ENCODE measurements around the gene KRTAP10-7.

The KRTAP10-7 gene

DNA sequence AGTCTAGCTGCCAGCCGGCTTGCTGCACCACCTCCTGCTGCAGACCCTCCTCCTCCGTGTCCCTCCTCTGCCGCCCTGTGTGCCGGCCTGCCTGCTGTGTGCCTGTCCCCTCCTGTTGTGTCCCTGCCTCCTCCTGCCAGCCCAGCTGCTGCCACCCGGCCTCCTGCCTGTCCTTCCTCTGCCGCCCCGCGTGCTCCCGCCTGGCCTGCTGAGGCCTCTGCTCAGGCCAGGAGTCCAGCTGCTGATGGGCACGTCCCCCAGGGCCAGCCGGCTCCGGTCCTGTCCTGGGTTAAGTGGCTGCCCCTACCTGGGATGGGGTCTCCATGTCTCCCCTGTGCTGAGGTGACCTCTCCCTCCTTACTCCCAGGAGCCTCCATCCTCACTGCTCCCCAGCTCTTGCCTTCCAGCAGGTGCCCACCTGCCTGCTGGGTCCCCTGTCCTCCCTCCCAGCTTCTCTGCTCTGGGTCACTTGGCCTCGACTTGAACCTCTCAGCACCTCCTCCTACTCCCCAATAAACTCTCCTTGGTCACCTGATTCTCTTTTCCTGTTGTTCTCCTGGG, 12.4 kb downstream of the KRTAP10-7 start:
- Histone ChIP-seq H3K4me3 (ENCODE audit: insufficient read depth, low read depth, low read length) (no peak overlapping the region), H3K27ac (ENCODE audit: insufficient read depth, low read depth, low read length, poor library complexity, severe bottlenecking) (no peak overlapping the region), H3K9me3 (ENCODE audit: control insufficient read depth, low read length) (peaks cover 2% of the 10 kb centered on the region), H3K4me1 (ENCODE audit: control insufficient read depth, insufficient read depth, low read length) (no peaks in the 10 kb centered on the region), H3K27me3 (ENCODE audit: control insufficient read depth, insufficient read depth, low read length, poor library complexity, severe bottlenecking) (no peaks in the 10 kb centered on the region), H3K36me3 (ENCODE audit: control insufficient read depth, insufficient read depth, low read length) (no peaks in the 10 kb centered on the region)
- WGBS, 2 experiments = 89 to 91% methylated on average over 13 of the region's 13 CpGs

DNA sequence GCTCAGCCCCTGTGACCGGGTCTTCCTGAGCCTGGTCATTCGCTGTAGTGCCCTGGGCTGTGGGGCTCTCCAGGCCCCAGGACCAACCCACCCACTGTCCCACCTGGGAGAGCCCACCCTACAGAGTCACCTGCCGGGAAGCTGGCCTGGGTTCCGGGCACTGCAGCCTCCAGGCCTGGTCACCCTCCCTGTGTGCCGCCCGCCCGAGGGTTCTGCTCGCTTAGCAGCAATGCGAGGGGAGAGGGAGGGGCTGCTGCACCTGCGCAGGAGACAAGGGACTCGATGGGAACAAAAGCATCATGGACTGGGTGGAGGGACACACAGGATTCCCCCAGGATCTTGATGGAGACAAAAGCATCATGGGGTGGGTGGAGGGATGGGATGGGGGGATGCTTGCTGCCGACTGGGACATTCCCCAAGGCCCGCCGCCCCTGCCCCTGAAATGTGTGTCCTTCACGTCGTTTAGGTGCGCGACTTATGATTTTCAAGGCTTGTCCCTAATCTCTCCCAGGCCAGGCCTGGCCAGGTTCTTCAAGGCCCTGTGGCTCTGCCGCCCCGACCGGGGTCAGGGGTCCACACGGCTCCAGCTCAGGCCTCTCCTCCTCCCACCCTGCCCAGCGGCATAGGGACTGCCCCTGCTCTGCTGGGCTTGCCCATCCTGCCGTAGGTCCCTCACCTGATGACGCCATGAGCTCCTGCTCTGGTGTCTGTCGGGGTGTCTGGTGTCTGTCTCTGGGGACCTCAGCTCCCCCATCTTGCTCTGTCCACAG, 13.2 kb downstream of the KRTAP10-7 start:
- WGBS, 2 experiments = 92 to 94% methylated on average over 26 of the region's 26 CpGs

DNA sequence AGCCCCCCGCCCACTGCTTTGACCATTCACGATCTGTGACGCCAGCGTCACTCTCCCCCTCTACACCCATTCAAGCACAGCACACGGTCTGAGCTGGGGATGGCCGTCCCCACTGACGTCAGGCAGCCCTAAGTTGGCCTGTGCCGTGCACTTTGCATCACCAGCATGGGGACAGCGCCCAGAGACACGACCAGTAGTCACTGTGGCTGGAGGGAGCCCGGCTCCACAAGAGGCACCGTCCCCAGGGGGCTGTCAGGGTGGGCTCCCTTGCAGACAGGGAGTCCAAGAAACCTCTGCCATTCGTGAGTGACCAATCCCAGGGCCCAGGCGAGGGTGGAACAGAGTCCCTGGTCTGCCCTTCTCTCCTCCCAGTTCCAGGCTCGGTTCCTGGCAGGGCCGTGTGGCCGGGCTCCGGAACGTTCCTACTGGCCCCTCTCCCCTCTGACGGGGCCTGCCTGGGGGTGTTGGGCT, 13.8 kb downstream of the KRTAP10-7 start:
- H3K4me1 ChIP-seq (ENCODE audit: control insufficient read depth, insufficient read depth, low read length) = no peaks in the 10 kb centered on the region
- whole genome bisulfite sequencing, 2 experiments = 89 to 93% methylated on average over 20 of the region's 20 CpGs
- H3K9me3 ChIP-seq (ENCODE audit: control insufficient read depth, low read length) = peaks cover 2% of the 10 kb centered on the region
- H3K27ac ChIP-seq (ENCODE audit: insufficient read depth, low read depth, low read length, poor library complexity, severe bottlenecking) = no peak overlapping the region
- no peaks in the 10 kb centered on the region for H3K27me3 ChIP-seq (ENCODE audit: control insufficient read depth, insufficient read depth, low read length, poor library complexity, severe bottlenecking)
- H3K4me3 ChIP-seq (ENCODE audit: insufficient read depth, low read depth, low read length) = no peak overlapping the region
- H3K36me3 ChIP-seq (ENCODE audit: control insufficient read depth, insufficient read depth, low read length) = no peaks in the 10 kb centered on the region

More for the DNA sequence above, 13.2 kb downstream of the KRTAP10-7 start:
- H3K27ac ChIP-seq (ENCODE audit: insufficient read depth, low read depth, low read length, poor library complexity, severe bottlenecking) = no peak overlapping the region
- H3K4me1 ChIP-seq (ENCODE audit: control insufficient read depth, insufficient read depth, low read length) = no peaks in the 10 kb centered on the region
- no peaks in the 10 kb centered on the region for H3K36me3 ChIP-seq (ENCODE audit: control insufficient read depth, insufficient read depth, low read length)
- H3K4me3 ChIP-seq (ENCODE audit: insufficient read depth, low read depth, low read length) = no peak overlapping the region
- H3K9me3 ChIP-seq (ENCODE audit: control insufficient read depth, low read length) = peaks cover 2% of the 10 kb centered on the region
- H3K27me3 ChIP-seq (ENCODE audit: control insufficient read depth, insufficient read depth, low read length, poor library complexity, severe bottlenecking) = no peaks in the 10 kb centered on the region

DNA sequence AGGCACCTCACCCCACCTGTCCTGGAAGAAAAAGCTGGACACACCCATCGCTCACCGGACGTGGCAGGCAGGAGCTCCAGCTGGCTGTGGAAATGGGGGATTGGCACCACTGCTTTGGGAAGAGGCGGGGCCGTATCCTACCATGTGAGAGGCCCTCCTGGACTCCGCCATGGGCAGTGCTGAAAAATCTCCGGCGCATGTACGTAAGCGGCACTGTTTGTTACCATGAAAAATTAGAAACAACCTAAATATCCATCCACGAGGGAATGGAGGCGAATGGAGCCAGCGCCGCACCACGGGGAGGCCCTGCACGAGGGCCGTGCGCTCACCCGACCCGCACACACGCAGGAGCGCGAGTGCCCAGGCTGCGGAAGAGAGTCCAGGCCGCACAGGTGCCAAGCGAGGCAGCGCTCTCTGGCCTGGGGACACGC, 14.6 kb downstream of the KRTAP10-7 start:
- H3K36me3 ChIP-seq (ENCODE audit: control insufficient read depth, insufficient read depth, low read length) = no peaks in the 10 kb centered on the region
- 93 to 97% methylated on average over 28 of the region's 28 CpGs for WGBS, 2 experiments
- no peaks in the 10 kb centered on the region for H3K27me3 ChIP-seq (ENCODE audit: control insufficient read depth, insufficient read depth, low read length, poor library complexity, severe bottlenecking)
- H3K4me3 ChIP-seq (ENCODE audit: insufficient read depth, low read depth, low read length) = no peak overlapping the region
- H3K9me3 ChIP-seq (ENCODE audit: control insufficient read depth, low read length) = peaks cover 2% of the 10 kb centered on the region
- no peaks in the 10 kb centered on the region for H3K4me1 ChIP-seq (ENCODE audit: control insufficient read depth, insufficient read depth, low read length)
- H3K27ac ChIP-seq (ENCODE audit: insufficient read depth, low read depth, low read length, poor library complexity, severe bottlenecking) = no peak overlapping the region

GRCh38 chr21:44615466-44615865, 15.1 kb downstream of the KRTAP10-7 start:
- no peak overlapping the region for H3K4me3 ChIP-seq (ENCODE audit: insufficient read depth, low read depth, low read length)
- H3K36me3 ChIP-seq (ENCODE audit: control insufficient read depth, insufficient read depth, low read length) = no peaks in the 10 kb centered on the region
- no peaks in the 10 kb centered on the region for H3K27me3 ChIP-seq (ENCODE audit: control insufficient read depth, insufficient read depth, low read length, poor library complexity, severe bottlenecking)
- 82 to 95% methylated on average over 6 of the region's 8 CpGs for WGBS, 2 experiments
- peaks cover 2% of the 10 kb centered on the region for H3K9me3 ChIP-seq (ENCODE audit: control insufficient read depth, low read length)
- H3K27ac ChIP-seq (ENCODE audit: insufficient read depth, low read depth, low read length, poor library complexity, severe bottlenecking) = no peak overlapping the region
- H3K4me1 ChIP-seq (ENCODE audit: control insufficient read depth, insufficient read depth, low read length) = no peaks in the 10 kb centered on the region

GRCh38 chr21:44615911-44616590, 15.7 kb downstream of the KRTAP10-7 start:
- Histone ChIP-seq H3K4me3 (ENCODE audit: insufficient read depth, low read depth, low read length) (no peak overlapping the region), H3K9me3 (ENCODE audit: control insufficient read depth, low read length) (peaks cover under 1% of the 10 kb centered on the region), H3K36me3 (ENCODE audit: control insufficient read depth, insufficient read depth, low read length) (no peaks in the 10 kb centered on the region), H3K27ac (ENCODE audit: insufficient read depth, low read depth, low read length, poor library complexity, severe bottlenecking) (no peak overlapping the region), H3K27me3 (ENCODE audit: control insufficient read depth, insufficient read depth, low read length, poor library complexity, severe bottlenecking) (no peaks in the 10 kb centered on the region), H3K4me1 (ENCODE audit: control insufficient read depth, insufficient read depth, low read length) (no peaks in the 10 kb centered on the region)
- WGBS, 2 experiments = 81 to 82% methylated on average over 17 of the region's 17 CpGs

- Histone ChIP-seq H3K4me1 (ENCODE audit: control insufficient read depth, insufficient read depth, low read length) (no peaks in the 10 kb centered on the region), H3K9me3 (ENCODE audit: control insufficient read depth, low read length) (no peaks in the 10 kb centered on the region), H3K27me3 (ENCODE audit: control insufficient read depth, insufficient read depth, low read length, poor library complexity, severe bottlenecking) (no peaks in the 10 kb centered on the region), H3K27ac (ENCODE audit: insufficient read depth, low read depth, low read length, poor library complexity, severe bottlenecking) (no peak overlapping the region), H3K4me3 (ENCODE audit: insufficient read depth, low read depth, low read length) (no peak overlapping the region), H3K36me3 (ENCODE audit: control insufficient read depth, insufficient read depth, low read length) (no peaks in the 10 kb centered on the region)
- 89 to 90% methylated on average over 16 of the region's 16 CpGs for WGBS, 2 experiments
These were observed 16.2 kb downstream of the KRTAP10-7 start for GRCh38 chr21:44616591-44616926.

- Histone ChIP-seq H3K4me1 (ENCODE audit: control insufficient read depth, insufficient read depth, low read length) (no peaks in the 10 kb centered on the region), H3K4me3 (ENCODE audit: insufficient read depth, low read depth, low read length) (no peak overlapping the region), H3K27ac (ENCODE audit: insufficient read depth, low read depth, low read length, poor library complexity, severe bottlenecking) (no peak overlapping the region), H3K36me3 (ENCODE audit: control insufficient read depth, insufficient read depth, low read length) (no peaks in the 10 kb centered on the region), H3K9me3 (ENCODE audit: control insufficient read depth, low read length) (no peaks in the 10 kb centered on the region), H3K27me3 (ENCODE audit: control insufficient read depth, insufficient read depth, low read length, poor library complexity, severe bottlenecking) (no peaks in the 10 kb centered on the region)
- 69 to 72% methylated on average over 8 of the region's 8 CpGs for WGBS, 2 experiments
These were observed 16.7 kb downstream of the KRTAP10-7 start for GRCh38 chr21:44617071-44617501.

DNA sequence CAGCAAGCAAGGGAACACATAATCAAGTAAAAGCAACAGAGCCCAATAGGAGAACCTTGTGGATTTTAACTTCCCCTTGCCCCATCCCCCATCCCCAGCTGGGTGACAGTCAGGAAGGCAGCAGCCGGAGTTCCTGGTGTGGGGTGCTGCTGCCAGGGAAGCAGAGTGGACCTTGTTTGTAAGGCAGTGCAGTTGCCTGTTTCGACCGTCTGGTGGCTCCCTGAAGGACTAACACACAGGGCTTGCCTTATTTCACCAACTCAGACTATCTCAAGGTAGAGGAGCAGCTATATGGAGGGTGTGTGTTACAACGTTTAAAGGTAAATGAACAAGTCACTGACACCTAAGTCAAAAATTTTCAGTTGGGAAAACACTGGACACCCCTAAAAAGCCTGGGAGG, 18.1 kb downstream of the KRTAP10-7 start:
- no peak overlapping the region for H3K4me3 ChIP-seq (ENCODE audit: insufficient read depth, low read depth, low read length)
- H3K36me3 ChIP-seq (ENCODE audit: control insufficient read depth, insufficient read depth, low read length) = no peaks in the 10 kb centered on the region
- no peaks in the 10 kb centered on the region for H3K4me1 ChIP-seq (ENCODE audit: control insufficient read depth, insufficient read depth, low read length)
- H3K9me3 ChIP-seq (ENCODE audit: control insufficient read depth, low read length) = no peaks in the 10 kb centered on the region
- H3K27me3 ChIP-seq (ENCODE audit: control insufficient read depth, insufficient read depth, low read length, poor library complexity, severe bottlenecking) = no peaks in the 10 kb centered on the region
- no peak overlapping the region for H3K27ac ChIP-seq (ENCODE audit: insufficient read depth, low read depth, low read length, poor library complexity, severe bottlenecking)
- WGBS, 2 experiments = 83 to 87% methylated on average over 4 of the region's 4 CpGs

- Histone ChIP-seq H3K27me3 (ENCODE audit: control insufficient read depth, insufficient read depth, low read length, poor library complexity, severe bottlenecking) (no peaks in the 10 kb centered on the region), H3K4me3 (ENCODE audit: insufficient read depth, low read depth, low read length) (no peak overlapping the region), H3K4me1 (ENCODE audit: control insufficient read depth, insufficient read depth, low read length) (no peaks in the 10 kb centered on the region), H3K9me3 (ENCODE audit: control insufficient read depth, low read length) (no peaks in the 10 kb centered on the region), H3K36me3 (ENCODE audit: control insufficient read depth, insufficient read depth, low read length) (no peaks in the 10 kb centered on the region), H3K27ac (ENCODE audit: insufficient read depth, low read depth, low read length, poor library complexity, severe bottlenecking) (no peak overlapping the region)
- 90 to 96% methylated on average over 3 of the region's 3 CpGs for WGBS, 2 experiments
These were observed 18.5 kb downstream of the KRTAP10-7 start for GRCh38 chr21:44618909-44619308.

Data from ectodermal cell (in vitro differentiated cells).